CD14-positive monocyte (primary cell): ENCODE results near the gene BTNL3. TPM values are rescaled to one million over a fixed set of nuclear protein-coding genes. Genes with fewer than 3 reads are reported as not detected.
"Not testable (repeated sequence)": the region's sequence is repeated elsewhere in the genome, so short reads cannot be mapped to it uniquely, and the experiment has no call there.

Experiments used
- DNase-seq, 3 donors: peaks; one replicate each; pipeline ENCODE4 v3.0.0-alpha.2; 2011 to 2022
- H2AFZ ChIP-seq: 2 replicates; pipeline ENCODE4 v1.6.0; 2012; ENCODE audit warnings: mild to moderate bottlenecking, low read depth, low read length, inconsistent platforms; ENCODE audit not compliant: insufficient read depth, poor library complexity, severe bottlenecking
- H3K27ac ChIP-seq, 2 donors: 1 replicate in 1 of 2; 2 replicates in 1 of 2; pipeline ENCODE4 v1.5.1; 2012 to 2013; ENCODE audit warnings: low read length in 2 of 2, control low read depth in 1 of 2, inconsistent platforms in 1 of 2, low read depth in 1 of 2, mild to moderate bottlenecking in 1 of 2
- H3K27me3 ChIP-seq, 2 donors: one replicate each; pipeline versions ENCODE4 v1.6.0 to v1.6.1; 2011 to 2013; ENCODE audit warnings: low read length in 2 of 2; ENCODE audit not compliant: control insufficient read depth in 2 of 2, insufficient read depth in 2 of 2
- H3K36me3 ChIP-seq, 2 donors: replicated peaks in 1 of 2; 1 replicate in 1 of 2; 2 replicates in 1 of 2; pipeline versions ENCODE4 v1.5.1 to v1.6.1; 2012 to 2013; ENCODE audit warnings: low read length in 2 of 2, control low read depth in 1 of 2, inconsistent platforms in 1 of 2, mild to moderate bottlenecking in 1 of 2; ENCODE audit not compliant: insufficient read depth in 2 of 2, control insufficient read depth in 1 of 2
- H3K4me1 ChIP-seq, 2 donors: 1 replicate in 1 of 2; 2 replicates in 1 of 2; pipeline versions ENCODE4 v1.5.1 to v1.6.1; 2012 to 2013; ENCODE audit warnings: low read length in 2 of 2, control low read depth in 1 of 2, inconsistent platforms in 1 of 2, mild to moderate bottlenecking in 1 of 2, moderate library complexity in 1 of 2; ENCODE audit not compliant: insufficient read depth in 2 of 2, control insufficient read depth in 1 of 2
- H3K4me2 ChIP-seq: replicated peaks from 2 replicates; pipeline ENCODE3; 2012; ENCODE audit warnings: low read length, moderate library complexity, mild to moderate bottlenecking; ENCODE audit not compliant: poor library complexity, severe bottlenecking; ENCODE audit errors: extremely low read depth
- H3K4me3 ChIP-seq, 3 experiments: fragments of 200-600 bp in 1 of 3; sonication (generic) in 1 of 3; replicated peaks in 1 of 3; 1 replicate in 2 of 3; 2 replicates in 1 of 3; pipeline ENCODE4 v1.5.1; 2011 to 2013; ENCODE audit warnings: low read length in 3 of 3, mild to moderate bottlenecking in 3 of 3, control low read depth in 2 of 3, low read depth in 2 of 3, inconsistent platforms in 1 of 3, moderate library complexity in 1 of 3
- H3K79me2 ChIP-seq: 2 replicates; pipeline ENCODE4 v1.6.0; 2012; ENCODE audit warnings: mild to moderate bottlenecking, control low read depth, inconsistent platforms, low read length, moderate library complexity; ENCODE audit not compliant: insufficient read depth
- H3K9ac ChIP-seq: 2 replicates; pipeline ENCODE4 v1.6.0; 2017; ENCODE audit warnings: low read length, mild to moderate bottlenecking; ENCODE audit not compliant: insufficient read depth, poor library complexity, severe bottlenecking
- H3K9me3 ChIP-seq, 2 donors: replicated peaks in 1 of 2; 1 replicate in 1 of 2; 2 replicates in 1 of 2; pipeline versions ENCODE4 v1.5.1 to v1.6.1; 2012 to 2013; ENCODE audit warnings: low read length in 2 of 2, control low read depth in 1 of 2; ENCODE audit not compliant: control insufficient read depth in 1 of 2, insufficient read depth in 1 of 2
- H4K20me1 ChIP-seq: 2 replicates; pipeline ENCODE4 v1.6.0; 2012; ENCODE audit warnings: mild to moderate bottlenecking, low read length, control low read depth, moderate library complexity; ENCODE audit not compliant: insufficient read depth
- H3K27ac Mint-ChIP-seq, 7 donors: one replicate each; pipeline ENCODE4 v1.8.0; 2020; ENCODE audit warnings: mild to moderate bottlenecking in 7 of 7, mixed read lengths in 7 of 7, moderate library complexity in 6 of 7, inconsistent platforms in 2 of 7
- H3K27me3 Mint-ChIP-seq, 3 donors: one replicate each; pipeline ENCODE4 v1.8.0; 2021 to 2022; ENCODE audit warnings: low read depth in 3 of 3, mild to moderate bottlenecking in 3 of 3, mixed read lengths in 3 of 3, moderate library complexity in 3 of 3, inconsistent platforms in 1 of 3
- H3K36me3 Mint-ChIP-seq, 2 donors: one replicate each; pipeline ENCODE4 v1.8.0; 2020; ENCODE audit warnings: mixed read lengths in 2 of 2, inconsistent platforms in 1 of 2, mild to moderate bottlenecking in 1 of 2
- H3K4me1 Mint-ChIP-seq: one replicate; pipeline ENCODE4 v1.8.0; 2020; ENCODE audit warnings: mild to moderate bottlenecking, mixed read lengths
- H3K4me3 Mint-ChIP-seq, 2 donors: one replicate each; pipeline ENCODE4 v1.8.0; 2020; ENCODE audit warnings: mild to moderate bottlenecking in 2 of 2, mixed read lengths in 2 of 2, moderate library complexity in 1 of 2
- H3K9me3 Mint-ChIP-seq, 7 donors: one replicate each; pipeline ENCODE4 v1.8.0; 2020 to 2022; ENCODE audit warnings: mixed read lengths in 7 of 7, mild to moderate bottlenecking in 6 of 7, moderate library complexity in 6 of 7, inconsistent platforms in 2 of 7
- WGBS: methylation state at CpG from one replicate; pipeline ENCODE4 v1.1.5; 2013; ENCODE audit warnings: missing lambda C conversion rate; ENCODE audit not compliant: insufficient coverage; 5-methylcytosine and 5-hydroxymethylcytosine counted together
- intact Hi-C, 2 donors: fragments of 100-400 bp; cut with micrococcal nuclease; formaldehyde crosslinking; loops; one replicate each; pipeline versions ENCODE4 v1.15.0 to v1.15.1; 2023
- polyA plus RNA-seq, 3 donors: library from polyadenylated mRNA; depleted of rRNA in 1 of 3; unstranded in 2 of 3; stranded (reverse) in 1 of 3; fragments of 300-500 nt in 2 of 3; fragments of >200 nt in 1 of 3; fragmentation: Illumina TruSeq in 2 of 3; gene quantifications; 1 replicate in 2 of 3; 2 replicates in 1 of 3; pipeline ENCODE4 v1.2.3, GENCODE V29; 2012 to 2021
- TF ChIP-seq, protein P1 (sequence below): fragments of 200-600 bp; IDR thresholded peaks from one replicate; pipeline ENCODE4 v1.8.0; 2022; ENCODE audit warnings: antibody characterized with exemption, mild to moderate bottlenecking

Gene BTNL3
- polyA plus RNA-seq, 3 donors: 0.08 to 0.20 TPM; not detected in 1

DNA sequence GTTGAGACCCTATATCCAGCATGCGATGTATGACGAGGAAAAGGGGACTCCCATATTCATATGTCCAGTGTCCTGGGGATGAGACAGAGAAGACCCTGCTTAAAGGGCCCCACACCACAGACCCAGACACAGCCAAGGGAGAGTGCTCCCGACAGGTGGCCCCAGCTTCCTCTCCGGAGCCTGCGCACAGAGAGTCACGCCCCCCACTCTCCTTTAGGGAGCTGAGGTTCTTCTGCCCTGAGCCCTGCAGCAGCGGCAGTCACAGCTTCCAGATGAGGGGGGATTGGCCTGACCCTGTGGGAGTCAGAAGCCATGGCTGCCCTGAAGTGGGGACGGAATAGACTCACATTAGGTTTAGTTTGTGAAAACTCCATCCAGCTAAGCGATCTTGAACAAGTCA lies 17.1 kb downstream of the BTNL3 start:
- H3K27me3 ChIP-seq: no peaks in the 10 kb centered on the region
- peaks cover 2 to 3% (median 2%) of the 10 kb centered on the region in 3 donors for H3K27me3 Mint-ChIP-seq
- no peaks in the 10 kb centered on the region for H3K9me3 ChIP-seq
- no peaks in the 10 kb centered on the region for H3K79me2 ChIP-seq
- peaks cover 0 to 7% (median 3%) of the 10 kb centered on the region in 7 donors for H3K9me3 Mint-ChIP-seq
- H4K20me1 ChIP-seq: no peaks in the 10 kb centered on the region
- H3K9ac ChIP-seq: no peak overlapping the region
- H2AFZ ChIP-seq: no peak overlapping the region
- 94% methylated on average over 3 of the region's 9 CpGs for WGBS
- H3K4me2 ChIP-seq: no peak overlapping the region
- H3K36me3 Mint-ChIP-seq: no peaks in the 10 kb centered on the region
- no peak overlapping the region for H3K4me3 ChIP-seq
- intact Hi-C loops: loop anchor here in 1 of 2 donors (1.0 kb wide), 1 partner anchor 58 kb away; no protein-coding TSS in a partner anchor
- no peak overlapping the region for H3K27ac ChIP-seq
- H3K4me3 Mint-ChIP-seq: no peak overlapping the region
- TF ChIP-seq, protein P1, sequence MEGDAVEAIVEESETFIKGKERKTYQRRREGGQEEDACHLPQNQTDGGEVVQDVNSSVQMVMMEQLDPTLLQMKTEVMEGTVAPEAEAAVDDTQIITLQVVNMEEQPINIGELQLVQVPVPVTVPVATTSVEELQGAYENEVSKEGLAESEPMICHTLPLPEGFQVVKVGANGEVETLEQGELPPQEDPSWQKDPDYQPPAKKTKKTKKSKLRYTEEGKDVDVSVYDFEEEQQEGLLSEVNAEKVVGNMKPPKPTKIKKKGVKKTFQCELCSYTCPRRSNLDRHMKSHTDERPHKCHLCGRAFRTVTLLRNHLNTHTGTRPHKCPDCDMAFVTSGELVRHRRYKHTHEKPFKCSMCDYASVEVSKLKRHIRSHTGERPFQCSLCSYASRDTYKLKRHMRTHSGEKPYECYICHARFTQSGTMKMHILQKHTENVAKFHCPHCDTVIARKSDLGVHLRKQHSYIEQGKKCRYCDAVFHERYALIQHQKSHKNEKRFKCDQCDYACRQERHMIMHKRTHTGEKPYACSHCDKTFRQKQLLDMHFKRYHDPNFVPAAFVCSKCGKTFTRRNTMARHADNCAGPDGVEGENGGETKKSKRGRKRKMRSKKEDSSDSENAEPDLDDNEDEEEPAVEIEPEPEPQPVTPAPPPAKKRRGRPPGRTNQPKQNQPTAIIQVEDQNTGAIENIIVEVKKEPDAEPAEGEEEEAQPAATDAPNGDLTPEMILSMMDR: no peak
- no peak overlapping the region for H3K27ac Mint-ChIP-seq
- no peaks in the 10 kb centered on the region for H3K4me1 ChIP-seq
- DNase-seq: no peak
- H3K4me1 Mint-ChIP-seq: no peaks in the 10 kb centered on the region
- no peaks in the 10 kb centered on the region for H3K36me3 ChIP-seq

DNA sequence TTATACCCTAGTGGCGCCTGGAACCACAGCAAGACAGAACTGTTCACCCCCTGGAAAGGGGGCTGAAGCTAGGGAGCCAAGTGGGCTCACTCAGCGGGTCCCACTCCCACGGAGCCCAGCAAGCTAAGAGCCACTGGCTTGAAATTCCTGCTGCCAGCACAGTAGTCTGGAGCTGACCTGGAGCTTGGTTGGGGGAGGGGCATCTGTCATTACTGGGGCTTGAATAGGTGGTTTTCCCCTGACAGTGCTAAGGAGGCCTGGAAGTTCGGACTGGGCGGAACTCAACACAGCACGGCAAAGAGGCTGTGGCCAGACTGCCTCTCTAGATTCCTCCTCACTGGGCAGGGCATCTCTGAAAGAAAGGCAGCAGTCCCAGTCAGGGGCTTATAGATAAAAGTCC lies 19.5 kb downstream of the BTNL3 start:
- no peak for DNase-seq
- peaks cover 2 to 3% (median 2%) of the 10 kb centered on the region in 3 donors for H3K27me3 Mint-ChIP-seq
- H3K4me3 Mint-ChIP-seq: no peak overlapping the region
- H3K9ac ChIP-seq: no peak overlapping the region
- no peak overlapping the region for H3K27ac Mint-ChIP-seq
- H2AFZ ChIP-seq: no peak overlapping the region
- H4K20me1 ChIP-seq: no peaks in the 10 kb centered on the region
- no peak overlapping the region for H3K27ac ChIP-seq
- H3K79me2 ChIP-seq: no peaks in the 10 kb centered on the region
- H3K4me1 ChIP-seq: no peaks in the 10 kb centered on the region
- 92% methylated on average over 6 of the region's 6 CpGs for WGBS
- no peaks in the 10 kb centered on the region for H3K36me3 ChIP-seq
- no peaks in the 10 kb centered on the region for H3K4me1 Mint-ChIP-seq
- H3K4me2 ChIP-seq: no peak overlapping the region
- no peaks in the 10 kb centered on the region for H3K9me3 ChIP-seq
- H3K4me3 ChIP-seq: no peak overlapping the region
- peaks cover 0 to 7% (median 4%) of the 10 kb centered on the region in 7 donors for H3K9me3 Mint-ChIP-seq
- no peaks in the 10 kb centered on the region for H3K36me3 Mint-ChIP-seq
- no peaks in the 10 kb centered on the region for H3K27me3 ChIP-seq
- TF ChIP-seq, protein P1: no peak
- intact Hi-C loops: no loop called here

DNA sequence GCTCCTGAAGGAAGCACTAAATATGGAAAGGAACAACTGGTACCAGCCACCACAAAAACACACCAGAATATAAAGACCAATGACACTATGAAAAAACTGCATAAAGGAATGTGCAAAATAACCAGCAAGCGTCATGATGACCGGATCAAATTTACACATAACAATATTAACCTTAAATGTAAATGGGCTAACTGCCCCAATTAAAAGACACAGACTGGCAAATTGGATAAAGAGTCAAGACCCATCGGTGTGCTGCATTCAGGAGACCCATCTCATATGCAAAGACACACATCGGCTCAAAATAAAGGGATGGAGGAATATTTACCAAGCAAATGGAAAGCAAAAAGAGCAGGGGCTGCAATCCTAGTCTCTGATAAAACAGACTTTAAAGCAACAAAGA lies 21.4 kb downstream of the BTNL3 start:
- H3K4me2 ChIP-seq, H3K4me3 Mint-ChIP-seq, H4K20me1 ChIP-seq, DNase-seq, H3K27me3 Mint-ChIP-seq, H3K79me2 ChIP-seq, H3K4me1 Mint-ChIP-seq, H3K4me3 ChIP-seq, H3K27me3 ChIP-seq, H3K9ac ChIP-seq, H3K9me3 ChIP-seq, intact Hi-C loops, H3K27ac ChIP-seq, H3K4me1 ChIP-seq, H3K36me3 ChIP-seq, H2AFZ ChIP-seq, H3K36me3 Mint-ChIP-seq, H3K27ac Mint-ChIP-seq: not testable (repeated sequence)
- peaks cover 0 to 13% (median 5%) of the 10 kb centered on the region in 7 donors for H3K9me3 Mint-ChIP-seq
- WGBS: no CpG with 5 or more reads among the region's 4 CpGs
